ENCODE results near the gene ARHGAP26. TPM values are rescaled to one million over a fixed set of nuclear protein-coding genes. Genes with fewer than 3 reads are reported as not detected.
"Not testable (repeated sequence)": the region's sequence is repeated elsewhere in the genome, so short reads cannot be mapped to it uniquely, and the experiment has no call there.

Gene ARHGAP26
- polyA plus RNA-seq, 3 donors = 26.5 to 56.8 (median 28.7) TPM

DNA sequence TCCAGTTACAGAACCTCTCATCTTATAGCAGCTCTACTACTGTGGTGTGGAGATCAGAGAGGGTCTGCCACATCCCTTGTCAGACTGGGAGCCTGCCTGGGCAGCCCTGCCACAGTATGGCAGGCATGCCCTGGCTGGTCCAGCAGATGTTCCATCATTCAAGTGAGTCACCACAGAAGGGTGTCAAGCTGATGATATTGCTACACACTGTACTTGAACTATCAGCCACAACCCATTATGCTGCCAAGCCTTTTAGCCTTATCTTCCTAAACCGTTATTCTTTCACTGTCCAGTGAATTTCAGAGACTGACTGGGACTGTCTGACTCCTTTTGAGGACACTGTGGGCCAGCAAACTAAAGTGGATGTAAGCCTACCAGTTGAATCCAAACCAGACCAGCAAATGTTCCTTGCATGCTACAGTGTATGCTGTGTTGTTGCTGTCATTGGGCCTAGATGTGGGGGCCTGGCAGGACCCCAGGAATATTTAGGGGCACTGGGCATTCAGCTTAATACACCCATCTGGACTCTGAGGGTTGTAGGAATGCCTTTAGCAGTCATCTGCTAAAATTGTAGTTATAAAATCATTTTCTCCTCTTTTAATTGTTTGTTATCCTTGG is 430.7 kb downstream of the ARHGAP26 start:
- Mint-ChIP-seq H3K36me3 (peaks cover 35 to 51% of the 10 kb centered on the region in 2 donors), H3K4me3 (no peak overlapping the region), H3K4me1 (no peaks in the 10 kb centered on the region), H3K27ac (peak overlapping the region in 1 of 7 donors; percentile 77), H3K27me3 (ENCODE audit: low read depth in 3 of 3) (peaks cover 0 to 1% (median 0%) of the 10 kb centered on the region in 3 donors), H3K9me3 (peaks cover 0 to 5% (median 2%) of the 10 kb centered on the region in 7 donors)
- peaks cover 0 to 30% of the 10 kb centered on the region in 2 donors for H3K36me3 ChIP-seq (replicated peaks in 1 of 2; ENCODE audit: control insufficient read depth in 1 of 2, insufficient read depth in 2 of 2, low read length in 2 of 2)
- TF ChIP-seq, protein P1, sequence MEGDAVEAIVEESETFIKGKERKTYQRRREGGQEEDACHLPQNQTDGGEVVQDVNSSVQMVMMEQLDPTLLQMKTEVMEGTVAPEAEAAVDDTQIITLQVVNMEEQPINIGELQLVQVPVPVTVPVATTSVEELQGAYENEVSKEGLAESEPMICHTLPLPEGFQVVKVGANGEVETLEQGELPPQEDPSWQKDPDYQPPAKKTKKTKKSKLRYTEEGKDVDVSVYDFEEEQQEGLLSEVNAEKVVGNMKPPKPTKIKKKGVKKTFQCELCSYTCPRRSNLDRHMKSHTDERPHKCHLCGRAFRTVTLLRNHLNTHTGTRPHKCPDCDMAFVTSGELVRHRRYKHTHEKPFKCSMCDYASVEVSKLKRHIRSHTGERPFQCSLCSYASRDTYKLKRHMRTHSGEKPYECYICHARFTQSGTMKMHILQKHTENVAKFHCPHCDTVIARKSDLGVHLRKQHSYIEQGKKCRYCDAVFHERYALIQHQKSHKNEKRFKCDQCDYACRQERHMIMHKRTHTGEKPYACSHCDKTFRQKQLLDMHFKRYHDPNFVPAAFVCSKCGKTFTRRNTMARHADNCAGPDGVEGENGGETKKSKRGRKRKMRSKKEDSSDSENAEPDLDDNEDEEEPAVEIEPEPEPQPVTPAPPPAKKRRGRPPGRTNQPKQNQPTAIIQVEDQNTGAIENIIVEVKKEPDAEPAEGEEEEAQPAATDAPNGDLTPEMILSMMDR (IDR thresholded peaks at IDR 0.05) = no peak
- H2AFZ ChIP-seq (ENCODE audit: insufficient read depth, low read depth, low read length, poor library complexity, severe bottlenecking) = no peak overlapping the region
- no peak overlapping the region for H3K4me2 ChIP-seq (replicated peaks; ENCODE audit: extremely low read depth, low read length, poor library complexity, severe bottlenecking)
- intact Hi-C loops (cut with micrococcal nuclease) = no loop called here
- no peaks in the 10 kb centered on the region for H3K4me1 ChIP-seq (ENCODE audit: control insufficient read depth in 1 of 2, insufficient read depth in 2 of 2, low read length in 2 of 2)
- H3K9ac ChIP-seq (ENCODE audit: insufficient read depth, low read length, poor library complexity, severe bottlenecking) = no peak overlapping the region
- 100% methylated on average over 1 of the region's 1 CpG for WGBS (ENCODE audit: insufficient coverage)
- H3K4me3 ChIP-seq (replicated peaks in 1 of 3; ENCODE audit: low read depth in 2 of 3, low read length in 3 of 3) = no peak overlapping the region
- H4K20me1 ChIP-seq (ENCODE audit: insufficient read depth, low read length) = peaks cover 44% of the 10 kb centered on the region
- no peaks in the 10 kb centered on the region for H3K9me3 ChIP-seq (replicated peaks in 1 of 2; ENCODE audit: control insufficient read depth in 1 of 2, insufficient read depth in 1 of 2, low read length in 2 of 2)
- no peaks in the 10 kb centered on the region for H3K27me3 ChIP-seq (ENCODE audit: control insufficient read depth in 2 of 2, insufficient read depth in 2 of 2, low read length in 2 of 2)
- no peak overlapping the region for H3K27ac ChIP-seq (ENCODE audit: low read depth in 1 of 2, low read length in 2 of 2)
- no peak for DNase-seq
- H3K79me2 ChIP-seq (ENCODE audit: insufficient read depth, low read length) = no peaks in the 10 kb centered on the region

DNA sequence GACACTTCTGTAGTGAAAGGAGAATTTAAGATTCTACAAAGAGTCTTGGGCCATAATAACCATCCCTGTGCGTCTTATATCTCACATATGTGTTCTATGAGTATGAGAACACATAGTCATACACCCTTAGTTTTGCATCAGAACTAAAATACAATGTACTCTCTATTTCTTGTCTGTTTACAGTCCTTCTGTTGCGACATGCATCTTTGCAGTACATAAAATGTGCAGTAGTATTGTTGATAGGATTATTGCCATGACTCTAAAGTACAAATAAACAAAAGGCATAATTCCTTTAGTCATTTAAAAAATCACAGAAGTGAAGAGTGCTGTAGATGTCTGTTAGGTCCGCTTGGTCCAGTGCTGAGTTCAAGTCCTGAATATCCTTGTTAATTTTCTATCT is 431.4 kb downstream of the ARHGAP26 start:
- intact Hi-C loops (cut with micrococcal nuclease) = no loop called here
- TF ChIP-seq, protein P1 (IDR thresholded peaks at IDR 0.05) = no peak
- H3K36me3 Mint-ChIP-seq = peaks cover 40 to 51% of the 10 kb centered on the region in 2 donors

DNA sequence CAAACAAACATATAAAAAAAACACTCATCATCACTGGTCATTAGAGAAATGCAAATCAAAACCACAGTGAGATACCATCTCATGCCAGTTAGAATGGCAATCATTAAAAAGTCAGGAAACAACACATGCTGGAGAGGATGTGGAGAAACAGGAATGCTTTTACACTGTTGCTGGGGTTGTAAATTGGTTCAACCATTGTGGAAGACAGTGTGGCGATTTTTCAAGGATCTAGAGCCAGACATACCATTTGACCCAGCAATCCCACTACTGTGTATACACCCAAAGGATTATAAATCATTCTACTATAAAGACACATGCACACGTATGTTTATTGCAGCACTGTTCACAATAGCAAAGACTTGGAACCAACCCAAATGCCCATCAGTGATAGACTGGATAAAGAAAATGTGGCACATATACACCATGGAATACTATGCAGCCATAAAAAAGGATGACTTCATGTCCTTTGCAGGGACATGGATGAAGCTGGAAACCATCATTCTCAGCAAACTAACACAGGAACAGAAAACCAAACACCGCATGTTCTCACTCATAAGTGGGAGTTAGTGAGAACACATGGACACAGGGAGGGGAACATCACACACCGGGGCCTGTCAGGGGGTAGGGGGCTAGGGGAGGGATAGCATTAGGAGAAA is 433.3 kb downstream of the ARHGAP26 start:
- H3K4me3 ChIP-seq (replicated peaks in 1 of 3; ENCODE audit: low read depth in 2 of 3, low read length in 3 of 3); H2AFZ ChIP-seq (ENCODE audit: insufficient read depth, low read depth, low read length, poor library complexity, severe bottlenecking); H3K4me1 Mint-ChIP-seq; H3K4me3 Mint-ChIP-seq; H3K79me2 ChIP-seq (ENCODE audit: insufficient read depth, low read length); H3K27me3 ChIP-seq (ENCODE audit: control insufficient read depth in 2 of 2, insufficient read depth in 2 of 2, low read length in 2 of 2); H3K9me3 ChIP-seq (replicated peaks in 1 of 2; ENCODE audit: control insufficient read depth in 1 of 2, insufficient read depth in 1 of 2, low read length in 2 of 2); DNase-seq; H3K27ac ChIP-seq (ENCODE audit: low read depth in 1 of 2, low read length in 2 of 2); H3K4me1 ChIP-seq (ENCODE audit: control insufficient read depth in 1 of 2, insufficient read depth in 2 of 2, low read length in 2 of 2); intact Hi-C loops (cut with micrococcal nuclease); H3K4me2 ChIP-seq (replicated peaks; ENCODE audit: extremely low read depth, low read length, poor library complexity, severe bottlenecking); H3K27ac Mint-ChIP-seq; H3K9ac ChIP-seq (ENCODE audit: insufficient read depth, low read length, poor library complexity, severe bottlenecking); H3K27me3 Mint-ChIP-seq (ENCODE audit: low read depth in 3 of 3); H3K9me3 Mint-ChIP-seq: not testable (repeated sequence)
- peaks cover 10 to 48% of the 10 kb centered on the region in 2 donors for H3K36me3 ChIP-seq (replicated peaks in 1 of 2; ENCODE audit: control insufficient read depth in 1 of 2, insufficient read depth in 2 of 2, low read length in 2 of 2)
- H3K36me3 Mint-ChIP-seq = peaks cover 52 to 61% of the 10 kb centered on the region in 2 donors
- H4K20me1 ChIP-seq (ENCODE audit: insufficient read depth, low read length) = peaks cover 58% of the 10 kb centered on the region
- no CpG with 5 or more reads among the region's 4 CpGs for WGBS (ENCODE audit: insufficient coverage)

More for the DNA sequence above, 431.4 kb downstream of the ARHGAP26 start:
- no peak overlapping the region for H3K4me3 Mint-ChIP-seq
- Histone ChIP-seq H3K27ac (ENCODE audit: low read depth in 1 of 2, low read length in 2 of 2) (no peak overlapping the region), H3K4me3 (replicated peaks in 1 of 3; ENCODE audit: low read depth in 2 of 3, low read length in 3 of 3) (no peak overlapping the region), H3K27me3 (ENCODE audit: control insufficient read depth in 2 of 2, insufficient read depth in 2 of 2, low read length in 2 of 2) (no peaks in the 10 kb centered on the region), H3K9ac (ENCODE audit: insufficient read depth, low read length, poor library complexity, severe bottlenecking) (no peak overlapping the region), H3K79me2 (ENCODE audit: insufficient read depth, low read length) (no peaks in the 10 kb centered on the region), H4K20me1 (ENCODE audit: insufficient read depth, low read length) (peaks cover 44% of the 10 kb centered on the region), H3K36me3 (replicated peaks in 1 of 2; ENCODE audit: control insufficient read depth in 1 of 2, insufficient read depth in 2 of 2, low read length in 2 of 2) (peaks cover 0 to 31% of the 10 kb centered on the region in 2 donors), H3K4me1 (ENCODE audit: control insufficient read depth in 1 of 2, insufficient read depth in 2 of 2, low read length in 2 of 2) (no peaks in the 10 kb centered on the region), H2AFZ (ENCODE audit: insufficient read depth, low read depth, low read length, poor library complexity, severe bottlenecking) (no peak overlapping the region), H3K9me3 (replicated peaks in 1 of 2; ENCODE audit: control insufficient read depth in 1 of 2, insufficient read depth in 1 of 2, low read length in 2 of 2) (no peaks in the 10 kb centered on the region), H3K4me2 (replicated peaks; ENCODE audit: extremely low read depth, low read length, poor library complexity, severe bottlenecking) (no peak overlapping the region)
- H3K27ac Mint-ChIP-seq = no peak overlapping the region
- no peaks in the 10 kb centered on the region for H3K4me1 Mint-ChIP-seq
- WGBS (ENCODE audit: insufficient coverage) = 100% methylated on average over 1 of the region's 3 CpGs
- H3K27me3 Mint-ChIP-seq (ENCODE audit: low read depth in 3 of 3) = peaks cover 0 to 1% (median 0%) of the 10 kb centered on the region in 3 donors
- H3K9me3 Mint-ChIP-seq = peaks cover 0 to 5% (median 2%) of the 10 kb centered on the region in 7 donors
- no peak for DNase-seq
